IMR-90 (cell line): ENCODE data around the gene MAG. TPM values are rescaled to one million over a fixed set of nuclear protein-coding genes. Genes with fewer than 3 reads are reported as not detected.
A peak's percentile ranks its signal among the peaks of the same experiment; 100 is the strongest.

ENCODE experiments used
- ATAC-seq: fragments of 200-7000 bp; cut with Tn5 transposase; 2 replicates; pipeline ENCODE4 v1.9.1; 2020; ENCODE audit warnings: low read depth, mild to moderate bottlenecking, moderate library complexity
- BruUV-seq: library from RNA; stranded (reverse); fragments of 400-500 nt; replicated peaks from 2 replicates; lab custom pipeline; 2021; lab: Mats Ljungman, UMichigan
- CTCF ChIA-PET: fragments of 300-600 bp; formaldehyde crosslinking; extraction: SDS; loops from one replicate; lab custom pipeline; 2021; ENCODE audit warnings: antibody characterized with exemption; lab: Yijun Ruan, JAX
- POLR2A ChIA-PET: fragments of 300-600 bp; sonication (Branson Sonifier 250); formaldehyde crosslinking; loops from one replicate; lab custom pipeline; 2022; ENCODE audit warnings: antibody characterized with exemption; ENCODE audit not compliant: unreplicated experiment; lab: Charles Lee
- DNase-seq: peaks from one replicate; pipeline ENCODE4 v3.0.0; 2013
- H2AFZ ChIP-seq: replicated peaks from 2 replicates; pipeline ENCODE3; 2013; ENCODE audit warnings: low read length, mild to moderate bottlenecking; ENCODE audit not compliant: poor library complexity
- H2AK5ac ChIP-seq: 2 replicates; pipeline ENCODE4 v1.6.1; 2013; ENCODE audit warnings: low read depth, low read length, inconsistent platforms
- H2AK9ac ChIP-seq: replicated peaks from 2 replicates; pipeline ENCODE3; 2013; ENCODE audit warnings: mild to moderate bottlenecking, low read depth, low read length, moderate library complexity; ENCODE audit not compliant: poor library complexity
- H2BK120ac ChIP-seq: 2 replicates; pipeline ENCODE4 v1.6.1; 2013; ENCODE audit warnings: low read depth, low read length, inconsistent platforms
- H2BK15ac ChIP-seq: 3 replicates; pipeline ENCODE4 v1.6.1; 2013; ENCODE audit warnings: low read depth, low read length, inconsistent platforms
- H2BK20ac ChIP-seq: 2 replicates; pipeline ENCODE4 v1.6.1; 2013; ENCODE audit warnings: low read depth, mild to moderate bottlenecking, inconsistent platforms, low read length, moderate library complexity
- H2BK5ac ChIP-seq: 2 replicates; pipeline ENCODE4 v1.6.1; 2013; ENCODE audit warnings: mild to moderate bottlenecking, low read depth, low read length, inconsistent platforms; ENCODE audit not compliant: poor library complexity, severe bottlenecking
- H3K14ac ChIP-seq: replicated peaks from 2 replicates; pipeline ENCODE4 v1.6.1; 2013; ENCODE audit warnings: low read depth, low read length, inconsistent platforms
- H3K18ac ChIP-seq: 2 replicates; pipeline ENCODE4 v1.6.1; 2013; ENCODE audit warnings: low read depth, low read length, control low read depth
- H3K23ac ChIP-seq: 2 replicates; pipeline ENCODE4 v1.6.1; 2013; ENCODE audit warnings: low read depth, low read length, inconsistent platforms
- H3K27ac ChIP-seq: 2 replicates; pipeline ENCODE4 v1.5.1; 2013; ENCODE audit warnings: mild to moderate bottlenecking, control low read depth, low read length; ENCODE audit not compliant: insufficient read depth
- H3K27me3 ChIP-seq: 2 replicates; pipeline ENCODE4 v1.6.1; 2013; ENCODE audit warnings: low read length; ENCODE audit not compliant: control insufficient read depth, insufficient read depth
- H3K36me3 ChIP-seq: 2 replicates; pipeline ENCODE4 v1.6.1; 2013; ENCODE audit warnings: low read length, mixed read lengths; ENCODE audit not compliant: control insufficient read depth, insufficient read depth
- H3K4ac ChIP-seq: 2 replicates; pipeline ENCODE4 v1.6.1; 2013; ENCODE audit warnings: low read depth, low read length, inconsistent platforms
- H3K4me1 ChIP-seq: 2 replicates; pipeline ENCODE4 v1.6.1; 2013; ENCODE audit warnings: low read length, mixed read lengths; ENCODE audit not compliant: control insufficient read depth, insufficient read depth
- H3K4me2 ChIP-seq: 2 replicates; pipeline ENCODE4 v1.6.1; 2013; ENCODE audit warnings: low read depth, mild to moderate bottlenecking, control low read depth, low read length, moderate library complexity
- H3K4me3 ChIP-seq: 2 replicates; pipeline ENCODE4 v1.5.1; 2013; ENCODE audit warnings: low read depth, mild to moderate bottlenecking, control low read depth, low read length, moderate library complexity; ENCODE audit not compliant: insufficient read depth
- H3K56ac ChIP-seq: 2 replicates; pipeline ENCODE4 v1.6.1; 2013; ENCODE audit warnings: low read length, inconsistent platforms; ENCODE audit not compliant: insufficient read depth; ENCODE audit errors: extremely low read depth
- H3K79me1 ChIP-seq, 2 experiments: 2 replicates each; pipeline ENCODE4 v1.6.1; 2013; ENCODE audit warnings: low read length in 2 of 2, inconsistent platforms in 1 of 2, low read depth in 1 of 2
- H3K9ac ChIP-seq: 2 replicates; pipeline ENCODE4 v1.6.1; 2013; ENCODE audit warnings: low read depth, low read length, control low read depth
- H3K9me1 ChIP-seq: 2 replicates; pipeline ENCODE4 v1.6.1; 2013; ENCODE audit warnings: low read length, inconsistent platforms; ENCODE audit not compliant: insufficient read depth
- H3K9me3 ChIP-seq: 2 replicates; pipeline ENCODE4 v1.6.1; 2013; ENCODE audit warnings: low read length; ENCODE audit not compliant: control insufficient read depth, insufficient read depth
- H4K20me1 ChIP-seq: 2 replicates; pipeline ENCODE4 v1.6.1; 2013; ENCODE audit warnings: low read length, inconsistent platforms; ENCODE audit not compliant: insufficient read depth
- H4K5ac ChIP-seq: 2 replicates; pipeline ENCODE4 v1.6.1; 2013; ENCODE audit warnings: mild to moderate bottlenecking, low read depth, low read length, control low read depth
- H4K8ac ChIP-seq, 2 experiments: 2 replicates each; pipeline ENCODE4 v1.6.1; 2013; ENCODE audit warnings: low read depth in 2 of 2, low read length in 2 of 2, control low read depth in 1 of 2, inconsistent platforms in 1 of 2
- H4K91ac ChIP-seq: 2 replicates; pipeline ENCODE4 v1.6.1; 2013; ENCODE audit warnings: low read depth, low read length, inconsistent platforms; ENCODE audit not compliant: insufficient read depth
- CHD1 ChIP-seq: IDR thresholded peaks from 2 replicates; pipeline ENCODE4 v1.6.1; 2012; ENCODE audit warnings: low read depth, low read length, improper control_type of control experiment
- MAZ ChIP-seq: IDR thresholded peaks from 2 replicates; pipeline ENCODE4 v1.6.1; 2012; ENCODE audit warnings: low read depth, mild to moderate bottlenecking, low read length, improper control_type of control experiment, moderate library complexity, borderline replicate concordance
- POLR2A ChIP-seq: IDR thresholded peaks from 2 replicates; pipeline ENCODE4 v1.6.1; 2012; ENCODE audit warnings: mild to moderate bottlenecking, low read depth, low read length
- WGBS, 2 experiments: methylation state at CpG; one replicate each; pipeline versions ENCODE4 v1.1.5 to v1.1.7; 2013; ENCODE audit warnings: missing lambda C conversion rate in 2 of 2; ENCODE audit not compliant: insufficient read length in 1 of 2; ENCODE audit errors: extremely low coverage in 2 of 2; 5-methylcytosine and 5-hydroxymethylcytosine counted together
- dilution Hi-C: fragments of 300-500 bp; cut with HindIII; formaldehyde crosslinking; loops from one replicate; pipeline ENCODE4 v1.14.3; 2018; ENCODE audit warnings: low sequenced_read_pairs; ENCODE audit not compliant: unreplicated experiment
- in situ Hi-C: fragments of 300-500 bp; cut with MboI; formaldehyde crosslinking; loops from 3 replicates; pipeline ENCODE4 v1.14.3; 2019; ENCODE audit warnings: low sequenced_read_pairs, inconsistent platforms, mixed read lengths
- intact Hi-C: fragments of 100-400 bp; cut with micrococcal nuclease; formaldehyde crosslinking; loops from 2 replicates; pipeline ENCODE4 v1.10.0; 2022
- polyA plus RNA-seq, 3 experiments: library from polyadenylated mRNA; depleted of rRNA; stranded (reverse); fragments of >200 nt; gene quantifications; 2 replicates each; pipeline ENCODE4 v1.2.3, GENCODE V29; 2012; ENCODE audit warnings: low replicate concordance in 1 of 3
- total RNA-seq: library from RNA; depleted of rRNA; stranded (reverse); fragments of >200 nt; gene quantifications from 2 replicates; pipeline ENCODE4 v1.2.3, GENCODE V29; 2012

MAG gene
- total and polyA plus RNA-seq, 2 of the 4 experiments (the other 2 are of a cell fraction), result not detected

- Histone ChIP-seq H2BK20ac (no peak overlapping the region), H2AFZ (peak overlapping the region; percentile 95), H3K4me2 (peak overlapping the region; percentile 54), H3K18ac (peak overlapping the region; percentile 42), H2AK5ac (peak overlapping the region; percentile 98), H3K4me3 (peak overlapping the region; percentile 73), H3K9ac (peak overlapping the region; percentile 92), H3K36me3 (peaks cover 21% of the 10 kb centered on the region), H3K27me3 (no peaks in the 10 kb centered on the region), H2BK5ac (peak overlapping the region; percentile 81), H3K4me1 (peaks cover 7% of the 10 kb centered on the region), H3K4ac (peak overlapping the region; percentile 87), H4K8ac (peak overlapping the region; percentile 98 to 100), H2BK120ac (peak overlapping the region; percentile 16; the same call in 1 of the 2 replicates), H2BK15ac (no peak overlapping the region; the same call in 2 of the 3 replicates), H3K23ac (peak overlapping the region; percentile 83), H4K5ac (peak overlapping the region; percentile 65), H3K56ac (peak overlapping the region; percentile 99), H3K9me1 (peaks cover 8% of the 10 kb centered on the region), H4K91ac (peak overlapping the region; percentile 89), H3K14ac (peak overlapping the region; percentile 86), H3K79me1 (peaks cover 14 to 42% of the 10 kb centered on the region in 2 experiments), H2AK9ac (peak overlapping the region; percentile 99), H3K9me3 (no peaks in the 10 kb centered on the region), H4K20me1 (no peaks in the 10 kb centered on the region), H3K27ac (peak overlapping the region; percentile 83)
- TF ChIP-seq CHD1 (no peak), POLR2A (no peak), MAZ (0 out of 2 replicates have a peak, but pooled peaks have one; percentile 3)
- intact Hi-C loops (loop anchor here (5.0 kb wide), 1 partner anchor 125 kb away; the partner anchor contains the start of gene FXYD7), in situ Hi-C loops (no loop called here), dilution Hi-C loops (no loop called here)
- DNase-seq, result peak; percentile 10
- ATAC-seq, result peak; percentile 27
- no CpG with 5 or more reads among the region's 40 CpGs for WGBS, 2 experiments
- no TSS peak for BruUV-seq
- POLR2A ChIA-PET, result interaction anchor here (0.5 to 0.6 kb wide), 2 partner anchors 8 to 427 kb away, joined by 4 read pairs; no protein-coding TSS in a partner anchor
- CTCF ChIA-PET, result no interaction called here
Observed at GRCh38 chr19:35267353-35267817, 24.6 kb upstream of the MAG start.
